Thyroid gland (tissue), 4 donors: Measurements from ENCODE around the gene SYNGR4.

Experiments
- CTCF ChIP-seq, 6 experiments: fragments of 200-600 bp in 3 of 6; fragments of 450-650 bp in 3 of 6; sonication (generic) in 3 of 6; IDR thresholded peaks; one replicate each; pipeline ENCODE4 v1.5.1; 2016 to 2019; ENCODE audit warnings: antibody characterized with exemption in 6 of 6, mild to moderate bottlenecking in 2 of 6, inconsistent platforms in 1 of 6, moderate library complexity in 1 of 6
- POLR2A ChIP-seq, 2 donors: fragments of 450-650 bp; IDR thresholded peaks; one replicate each; pipeline ENCODE4 v1.6.1; 2017; ENCODE audit warnings: antibody characterized with exemption in 2 of 2, mild to moderate bottlenecking in 2 of 2, moderate library complexity in 1 of 2

DNA sequence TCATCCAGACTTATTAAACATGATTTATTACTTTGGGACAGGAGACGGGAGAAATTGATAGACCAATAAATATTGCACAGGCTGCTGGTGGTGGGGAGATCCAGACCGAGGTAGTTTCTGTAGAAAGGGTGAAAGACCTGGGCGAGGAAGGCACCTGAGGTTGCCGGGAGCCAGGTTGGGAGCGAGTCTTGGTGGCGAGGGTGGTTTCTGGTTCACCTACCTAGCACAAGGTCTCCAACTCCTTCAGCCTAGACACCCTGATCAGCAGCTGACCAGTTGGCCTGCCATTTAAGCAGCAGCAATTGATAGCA is 31.9 kb upstream of the SYNGR4 start:
- no peak for TF ChIP-seq CTCF (IDR thresholded peaks at IDR 0.05)
- TF ChIP-seq POLR2A (IDR thresholded peaks at IDR 0.05): no peak
